OCI-LY1 (cell line): ENCODE measurements around the gene RPL7A.

ENCODE experiments used
- H2AFZ ChIP-seq: fragments of 200-600 bp; sonication (generic), shearing (Covaris generic); 2 replicates; pipeline ENCODE4 v1.6.0; 2014; ENCODE audit warnings: antibody characterized with exemption, mild to moderate bottlenecking, low read length
- H3F3A ChIP-seq: fragments of 200-600 bp; sonication (generic), shearing (Covaris generic); 2 replicates; pipeline ENCODE4 v1.6.0; 2014; ENCODE audit warnings: mild to moderate bottlenecking, antibody characterized with exemption, low read length, moderate library complexity; ENCODE audit not compliant: insufficient read depth
- H3K27ac ChIP-seq: fragments of 200-600 bp; sonication (generic); 2 replicates; pipeline ENCODE4 v1.5.1; 2014; ENCODE audit warnings: low read length, mixed run types, mild to moderate bottlenecking, low read depth; ENCODE audit not compliant: poor library complexity, severe bottlenecking
- H3K27me3 ChIP-seq: fragments of 200-600 bp; sonication (generic); 2 replicates; pipeline ENCODE4 v1.6.0; 2014; ENCODE audit warnings: antibody characterized with exemption, mild to moderate bottlenecking, low read length, moderate library complexity; ENCODE audit not compliant: insufficient read depth
- H3K36me3 ChIP-seq: fragments of 200-600 bp; sonication (generic); 2 replicates; pipeline ENCODE4 v1.6.1; 2014; ENCODE audit warnings: mild to moderate bottlenecking, antibody characterized with exemption, low read length, moderate library complexity, mixed read lengths; ENCODE audit not compliant: insufficient read depth
- H3K4me1 ChIP-seq: fragments of 200-600 bp; sonication (generic); 2 replicates; pipeline ENCODE4 v1.5.1; 2014; ENCODE audit warnings: mild to moderate bottlenecking, low read length, moderate library complexity; ENCODE audit not compliant: insufficient read depth, severe bottlenecking
- H3K4me2 ChIP-seq: fragments of 200-600 bp; sonication (generic), shearing (Covaris generic); 2 replicates; pipeline ENCODE4 v1.6.1; 2014; ENCODE audit warnings: low read length
- H3K4me3 ChIP-seq: fragments of 200-600 bp; sonication (generic); 2 replicates; pipeline ENCODE4 v1.5.1; 2014; ENCODE audit warnings: low read length, low read depth, mild to moderate bottlenecking, mixed read lengths; ENCODE audit not compliant: poor library complexity, severe bottlenecking
- H3K79me2 ChIP-seq: fragments of 200-600 bp; shearing (Covaris generic); 2 replicates; pipeline ENCODE4 v1.6.1; 2016; ENCODE audit warnings: mixed run types, low read length, mixed read lengths; ENCODE audit not compliant: insufficient read depth
- H3K9ac ChIP-seq: fragments of 200-600 bp; sonication (generic), shearing (Covaris generic); 2 replicates; pipeline ENCODE4 v1.6.1; 2014; ENCODE audit warnings: mild to moderate bottlenecking, low read length, mixed read lengths
- H3K9me2 ChIP-seq: fragments of 200-600 bp; sonication (generic), shearing (Covaris generic); 2 replicates; pipeline ENCODE4 v1.6.1; 2014; ENCODE audit warnings: low read depth, mild to moderate bottlenecking, low read length, mixed read lengths
- H3K9me3 ChIP-seq: fragments of 200-600 bp; shearing (Covaris generic); 2 replicates; pipeline ENCODE4 v1.6.1; 2014; ENCODE audit warnings: low read length, mixed read lengths
- H4K20me1 ChIP-seq: fragments of 200-600 bp; sonication (generic), shearing (Covaris generic); 2 replicates; pipeline ENCODE4 v1.6.0; 2016; ENCODE audit warnings: mild to moderate bottlenecking, low read length; ENCODE audit not compliant: insufficient read depth
- EZH2 ChIP-seq: fragments of 200-600 bp; sonication (generic), shearing (Covaris generic); IDR thresholded peaks from 2 replicates; pipeline ENCODE4 v1.8.0; 2017; ENCODE audit warnings: borderline replicate concordance, mixed run types, mild to moderate bottlenecking, antibody characterized with exemption, low read length, moderate library complexity, mixed read lengths
- TF ChIP-seq, protein P1 (sequence below): fragments of 200-600 bp; sonication (generic), shearing (Covaris generic); IDR thresholded peaks from 2 replicates; pipeline ENCODE4 v1.5.1; 2017; ENCODE audit warnings: mild to moderate bottlenecking, antibody characterized with exemption, low read length, moderate library complexity, mixed read lengths

The RPL7A gene

DNA sequence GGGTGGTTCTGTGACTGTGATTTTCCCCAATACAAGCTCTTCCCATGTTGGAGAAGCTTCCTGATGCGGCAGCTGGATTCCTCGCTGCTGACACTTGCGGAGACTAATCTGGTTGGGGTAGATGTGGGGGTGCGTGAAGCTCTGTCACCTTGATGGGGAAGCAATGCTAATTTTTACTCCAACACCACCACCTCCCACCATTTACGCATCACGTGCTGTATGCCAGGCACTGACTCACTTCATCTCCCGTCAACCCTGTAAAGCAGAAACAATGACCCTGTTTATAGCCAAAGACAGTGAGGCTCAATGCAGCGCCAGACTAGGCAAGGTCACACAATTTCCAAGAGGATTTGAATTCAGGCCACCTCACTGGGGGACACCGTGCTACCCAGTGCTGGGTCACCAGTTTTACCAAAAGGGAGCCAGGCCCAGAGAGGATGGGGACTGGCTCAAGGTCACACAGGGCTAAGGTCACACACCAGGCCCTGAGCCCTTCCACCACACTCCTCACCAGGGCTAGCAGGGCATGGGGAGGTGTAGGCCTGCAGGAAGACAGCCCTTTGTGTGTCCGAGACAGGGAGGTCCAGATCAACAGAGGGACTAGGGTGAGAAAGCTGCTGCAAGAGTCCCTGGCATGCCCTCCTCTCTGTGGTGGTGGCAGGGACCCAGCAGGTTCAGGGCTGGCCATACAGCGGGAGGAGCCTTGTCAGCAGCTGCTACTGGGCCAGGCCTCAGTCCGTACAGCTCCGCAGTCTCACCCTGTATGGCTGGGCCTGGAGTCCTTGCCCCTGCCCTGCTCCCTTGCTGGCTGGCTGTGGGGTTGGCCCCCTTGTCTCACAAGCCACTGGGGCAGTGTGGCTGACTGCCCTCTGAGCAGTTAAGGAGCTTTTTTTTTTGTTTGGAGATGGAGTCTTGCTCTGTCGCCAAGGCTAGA, 31.4 kb downstream of the RPL7A start:
- H3K9ac ChIP-seq: no peak overlapping the region
- no peaks in the 10 kb centered on the region for H3F3A ChIP-seq
- H3K36me3 ChIP-seq: no peaks in the 10 kb centered on the region
- H3K4me1 ChIP-seq: peaks cover 14% of the 10 kb centered on the region
- H4K20me1 ChIP-seq: no peaks in the 10 kb centered on the region
- no peaks in the 10 kb centered on the region; the same call in 1 of the 2 replicates for H3K27me3 ChIP-seq
- no peaks in the 10 kb centered on the region for H3K9me3 ChIP-seq
- no peak overlapping the region for H3K27ac ChIP-seq
- no peak overlapping the region for H2AFZ ChIP-seq
- H3K9me2 ChIP-seq: no peaks in the 10 kb centered on the region
- peaks cover 12% of the 10 kb centered on the region for H3K79me2 ChIP-seq
- no peak overlapping the region for H3K4me3 ChIP-seq
- H3K4me2 ChIP-seq: no peak overlapping the region
- TF ChIP-seq, protein P1, sequence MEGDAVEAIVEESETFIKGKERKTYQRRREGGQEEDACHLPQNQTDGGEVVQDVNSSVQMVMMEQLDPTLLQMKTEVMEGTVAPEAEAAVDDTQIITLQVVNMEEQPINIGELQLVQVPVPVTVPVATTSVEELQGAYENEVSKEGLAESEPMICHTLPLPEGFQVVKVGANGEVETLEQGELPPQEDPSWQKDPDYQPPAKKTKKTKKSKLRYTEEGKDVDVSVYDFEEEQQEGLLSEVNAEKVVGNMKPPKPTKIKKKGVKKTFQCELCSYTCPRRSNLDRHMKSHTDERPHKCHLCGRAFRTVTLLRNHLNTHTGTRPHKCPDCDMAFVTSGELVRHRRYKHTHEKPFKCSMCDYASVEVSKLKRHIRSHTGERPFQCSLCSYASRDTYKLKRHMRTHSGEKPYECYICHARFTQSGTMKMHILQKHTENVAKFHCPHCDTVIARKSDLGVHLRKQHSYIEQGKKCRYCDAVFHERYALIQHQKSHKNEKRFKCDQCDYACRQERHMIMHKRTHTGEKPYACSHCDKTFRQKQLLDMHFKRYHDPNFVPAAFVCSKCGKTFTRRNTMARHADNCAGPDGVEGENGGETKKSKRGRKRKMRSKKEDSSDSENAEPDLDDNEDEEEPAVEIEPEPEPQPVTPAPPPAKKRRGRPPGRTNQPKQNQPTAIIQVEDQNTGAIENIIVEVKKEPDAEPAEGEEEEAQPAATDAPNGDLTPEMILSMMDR: no peak
- no peak for TF ChIP-seq EZH2

DNA sequence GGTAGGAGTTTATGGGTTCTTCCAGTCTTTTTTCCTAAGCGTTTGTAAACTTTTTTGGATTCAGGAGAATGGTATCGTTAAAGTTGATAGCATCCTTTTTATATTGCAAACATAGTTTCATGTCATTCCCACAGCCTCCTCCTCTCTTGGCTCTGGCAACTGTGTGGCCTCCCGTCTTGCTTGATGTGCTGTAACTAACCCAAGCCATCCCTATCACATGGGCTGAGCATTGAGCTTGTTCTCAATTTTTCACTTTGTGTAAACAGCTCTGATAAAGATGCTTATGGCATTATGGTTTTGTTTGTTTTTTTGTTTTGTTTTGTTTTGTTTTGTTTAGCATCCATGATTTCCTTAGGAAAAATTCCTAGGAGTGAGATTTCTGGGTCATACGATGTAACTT, 32.7 kb downstream of the RPL7A start:
- Histone ChIP-seq H3K27me3 (no peaks in the 10 kb centered on the region; the same call in 1 of the 2 replicates), H3K9ac (no peak overlapping the region), H2AFZ (no peak overlapping the region), H3K9me3 (no peaks in the 10 kb centered on the region), H3F3A (no peaks in the 10 kb centered on the region), H3K79me2 (no peaks in the 10 kb centered on the region), H3K27ac (no peak overlapping the region), H3K4me2 (no peak overlapping the region), H3K9me2 (no peaks in the 10 kb centered on the region), H4K20me1 (no peaks in the 10 kb centered on the region), H3K36me3 (no peaks in the 10 kb centered on the region), H3K4me1 (peaks cover 8% of the 10 kb centered on the region), H3K4me3 (no peak overlapping the region)
- TF ChIP-seq, protein P1: no peak
- TF ChIP-seq EZH2: no peak

DNA sequence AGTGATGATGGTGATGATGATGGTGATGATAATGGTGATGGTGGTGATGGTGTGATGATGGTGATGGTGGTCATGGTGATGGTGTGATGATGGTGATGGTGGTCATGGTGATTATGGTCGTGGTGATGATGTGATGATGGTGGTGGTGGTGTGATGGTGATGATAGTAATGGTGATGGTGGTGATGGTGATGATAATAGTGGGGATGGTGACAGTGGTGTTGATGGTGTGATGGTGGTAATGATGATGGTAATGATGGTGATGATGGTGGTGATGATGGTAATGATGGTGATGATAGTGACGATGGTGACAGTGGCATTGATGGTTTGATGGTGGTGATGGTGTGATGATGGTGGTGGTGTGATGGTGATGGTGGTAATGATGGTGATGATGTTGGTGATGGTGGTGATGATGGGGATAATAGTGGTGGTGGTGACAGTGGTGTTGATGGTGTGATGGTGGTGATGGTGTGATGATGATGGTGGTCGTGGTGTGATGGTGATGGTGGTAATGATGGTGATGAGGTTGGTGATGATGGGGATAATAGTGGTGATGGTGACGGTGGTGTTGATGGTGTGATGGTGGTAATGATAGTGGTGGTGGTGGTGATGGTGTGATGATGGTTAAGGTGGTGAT, 34.6 kb downstream of the RPL7A start:
- H3K4me1 ChIP-seq: no peaks in the 10 kb centered on the region

More for the DNA sequence above, 34.6 kb downstream of the RPL7A start:
- no peak for TF ChIP-seq EZH2
- Histone ChIP-seq H2AFZ (no peak overlapping the region), H3K9ac (no peak overlapping the region), H4K20me1 (no peaks in the 10 kb centered on the region), H3K4me2 (no peak overlapping the region), H3K27me3 (no peaks in the 10 kb centered on the region), H3K36me3 (no peaks in the 10 kb centered on the region), H3K27ac (no peak overlapping the region), H3F3A (no peaks in the 10 kb centered on the region), H3K9me3 (no peaks in the 10 kb centered on the region), H3K9me2 (no peaks in the 10 kb centered on the region), H3K79me2 (no peaks in the 10 kb centered on the region), H3K4me3 (no peak overlapping the region)
